HG02759 (cell line): Measurements from ENCODE around the gene TES.

Experiments used
- ATAC-seq: cut with Tn5 transposase; IDR thresholded peaks from one replicate; pipeline ENCODE4 v1.9.1; 2021; ENCODE audit warnings: mild to moderate bottlenecking, moderate library complexity; ENCODE audit not compliant: unreplicated experiment

The TES gene

DNA sequence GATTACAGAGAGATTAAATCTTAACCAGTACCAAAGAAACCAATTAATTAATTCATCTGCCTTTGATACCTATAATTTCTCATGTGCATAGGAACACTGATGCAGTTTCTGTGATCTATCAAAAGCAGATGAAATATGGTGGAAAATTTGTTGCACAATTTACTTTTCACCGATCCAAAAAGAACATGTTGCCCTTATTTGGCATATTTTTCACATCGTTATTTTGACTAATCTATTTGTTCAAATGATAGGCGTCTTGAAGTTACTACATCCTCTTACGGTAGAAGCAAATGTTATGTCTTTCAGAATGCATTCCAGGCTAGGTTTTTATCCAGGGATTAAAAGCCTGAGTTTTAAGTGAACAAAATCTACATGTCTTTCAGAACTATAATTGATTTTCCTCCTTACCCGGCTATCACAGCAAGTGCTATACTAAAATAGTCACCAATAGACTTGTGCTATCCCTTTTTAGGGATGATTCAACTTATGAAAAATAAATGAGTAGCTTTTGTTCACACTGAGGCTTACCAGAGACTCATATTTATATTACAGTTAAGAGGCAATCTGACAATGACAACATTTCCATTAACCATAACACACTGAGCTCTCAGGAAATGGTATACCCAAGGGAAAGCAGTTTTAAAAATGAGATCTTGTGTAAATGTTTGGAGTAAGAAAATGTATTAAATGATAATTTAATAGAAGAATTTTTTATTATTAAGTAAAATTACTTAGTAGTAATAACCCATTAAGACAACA is 16.8 kb upstream of the TES start:
- ATAC-seq: no peak

DNA sequence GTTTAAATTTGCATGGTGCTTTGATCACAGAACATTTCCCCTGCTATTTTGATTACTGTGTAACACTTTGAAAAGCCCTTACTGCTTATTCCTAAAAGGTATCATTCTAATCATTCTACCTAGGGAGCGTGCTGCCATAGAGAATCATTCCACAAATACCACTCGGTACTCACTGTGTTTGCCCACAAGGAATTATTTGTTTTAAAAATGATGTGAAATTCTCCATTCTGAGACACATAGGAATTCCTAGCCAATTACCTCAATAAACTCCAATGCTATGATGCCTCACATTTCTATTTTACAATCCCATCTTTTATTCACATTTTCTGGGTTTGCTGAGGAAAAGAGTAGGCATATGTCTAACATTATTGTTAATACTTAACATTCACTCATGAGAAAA is 16.2 kb upstream of the TES start:
- ATAC-seq: no peak

DNA sequence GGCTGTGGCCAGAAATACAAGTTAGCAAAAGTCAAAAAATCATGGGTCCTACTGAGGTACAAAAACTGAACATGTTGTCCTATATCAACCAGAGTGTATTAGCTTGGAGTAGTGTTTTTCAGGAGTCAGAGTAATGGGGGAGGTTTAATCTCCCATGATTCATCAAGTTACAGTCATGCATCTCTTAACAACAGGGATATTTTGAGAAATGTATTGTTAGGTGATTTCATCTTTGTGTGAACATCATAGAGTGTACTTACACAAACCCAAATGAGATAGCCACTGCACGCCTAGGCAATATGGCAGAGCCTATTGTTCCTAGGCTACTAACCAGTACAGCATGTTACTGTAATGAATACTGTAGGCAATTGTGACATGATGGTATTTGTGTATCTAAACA is 14.9 kb upstream of the TES start:
- no peak for ATAC-seq

DNA sequence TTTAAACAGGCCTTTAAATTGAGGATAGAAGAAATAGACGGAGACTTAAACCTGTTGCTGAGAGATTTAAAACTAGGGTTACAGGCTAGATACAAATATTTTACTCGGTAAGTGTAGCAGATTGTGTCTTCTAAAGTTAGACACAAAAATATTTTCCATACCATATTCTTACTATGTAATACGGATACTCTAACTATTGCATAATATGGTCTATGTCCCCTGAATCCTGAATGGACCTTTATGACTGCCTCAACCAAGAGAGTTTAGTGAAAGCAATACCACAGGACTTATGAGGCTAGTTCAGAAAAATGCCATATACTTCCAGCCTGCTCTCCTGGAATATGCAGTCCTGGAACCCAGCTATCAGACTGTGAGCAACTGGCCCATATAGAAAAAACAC is 13.4 kb upstream of the TES start:
- ATAC-seq: no peak

DNA sequence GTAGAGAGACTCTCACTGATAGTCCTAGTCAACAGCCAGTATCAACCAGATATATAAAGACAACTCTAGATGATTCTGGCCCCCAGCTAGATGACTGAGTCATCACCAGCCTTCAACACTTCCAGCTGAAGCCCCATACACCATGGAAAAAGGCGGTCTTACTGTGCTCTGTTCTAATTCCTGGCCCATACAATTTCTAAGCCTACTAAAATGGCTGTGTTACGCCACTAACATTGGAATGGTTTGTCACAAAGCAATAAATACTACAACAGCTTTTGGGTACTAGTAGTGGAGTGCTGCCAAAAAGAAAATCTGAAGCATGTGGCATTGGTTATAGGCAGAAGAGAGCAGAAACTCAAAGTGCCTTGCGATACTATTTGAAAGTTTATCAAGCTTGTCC is 13.0 kb upstream of the TES start:
- no peak for ATAC-seq

DNA sequence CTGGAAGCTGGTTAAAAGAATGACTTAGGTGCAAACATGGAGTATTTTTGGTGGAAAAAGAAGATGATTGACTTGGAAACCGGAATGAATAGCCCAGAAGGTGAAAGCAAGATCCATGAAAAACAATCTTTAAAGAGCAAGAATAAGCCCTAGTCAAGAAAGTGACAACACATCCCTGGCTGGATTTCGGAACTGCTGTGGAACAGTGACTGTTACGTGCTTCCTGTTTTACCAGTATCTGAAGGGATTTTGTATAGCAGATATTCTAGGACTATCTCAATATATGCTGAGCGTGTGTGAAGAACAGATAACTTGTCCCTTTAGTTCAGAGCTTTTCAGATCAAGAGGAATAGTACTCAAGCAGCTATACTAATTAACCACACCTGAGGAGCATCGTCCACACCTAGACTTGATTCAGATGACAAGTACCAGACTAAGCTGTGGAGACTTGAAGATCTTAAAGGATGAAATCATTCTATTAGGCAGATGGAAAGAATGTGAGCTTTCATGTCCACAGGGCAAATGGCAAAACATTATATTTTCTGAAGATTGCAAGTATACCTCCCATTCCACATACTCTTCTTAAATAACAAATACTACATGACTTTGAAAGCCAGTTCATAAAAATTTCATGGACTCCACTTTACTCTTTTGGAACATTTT is 11.5 kb upstream of the TES start:
- no peak for ATAC-seq

DNA sequence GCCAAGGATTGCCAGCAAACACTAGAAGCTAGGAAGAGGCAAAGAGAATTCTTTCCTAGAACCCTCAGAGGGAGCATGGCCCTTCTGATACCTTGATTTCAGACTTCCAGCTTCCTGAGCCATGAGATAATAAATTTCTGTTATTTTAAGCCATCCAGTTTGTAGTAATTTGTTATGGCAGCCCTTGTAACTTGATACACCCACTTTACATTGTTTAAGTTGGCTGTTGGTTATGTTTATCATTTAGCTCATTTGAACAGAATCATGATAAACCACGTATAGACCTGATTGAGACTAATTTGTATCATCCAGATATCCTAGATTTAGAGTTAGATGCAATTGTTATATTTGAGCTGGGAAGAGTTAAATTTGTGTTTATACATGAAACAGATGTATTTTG is 9.4 kb upstream of the TES start:
- no peak for ATAC-seq

DNA sequence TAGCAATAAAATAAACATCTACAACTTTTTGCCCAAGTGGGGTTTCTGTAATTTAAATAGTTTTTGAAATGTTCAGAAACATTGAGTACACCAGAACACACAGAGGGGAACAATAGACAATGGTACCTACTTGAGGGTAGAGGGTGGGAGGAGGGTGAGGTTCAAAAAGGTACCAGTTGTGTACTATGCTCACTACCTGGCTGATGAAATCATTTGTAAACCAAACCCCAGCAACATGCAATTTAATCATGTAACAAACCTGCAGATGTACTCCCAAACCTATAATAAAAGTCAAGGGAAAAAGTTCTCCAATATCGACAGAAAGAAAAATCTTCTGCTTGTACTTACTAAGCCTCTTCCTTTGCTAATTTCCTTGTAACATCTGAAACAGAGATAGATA is 4.2 kb upstream of the TES start:
- ATAC-seq: no peak

DNA sequence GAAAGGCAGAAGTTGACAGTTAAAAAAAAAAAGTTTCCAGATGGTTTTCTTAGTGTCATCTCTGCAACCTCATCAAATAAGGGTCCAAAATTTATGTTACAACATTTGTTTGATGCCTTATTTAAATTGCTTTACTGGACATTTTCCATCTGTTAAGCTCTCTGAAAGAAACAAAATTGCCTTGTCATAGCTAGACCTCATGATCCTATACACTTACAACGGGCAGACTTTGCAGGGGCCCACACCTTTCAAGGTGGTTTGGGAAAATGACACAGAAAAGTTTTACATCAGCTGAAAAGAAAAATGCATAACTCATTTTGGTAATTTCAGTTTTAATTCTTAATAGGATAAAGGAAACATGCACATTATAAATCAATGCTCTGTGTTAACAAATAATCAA is 1.4 kb upstream of the TES start:
- no peak for ATAC-seq

DNA sequence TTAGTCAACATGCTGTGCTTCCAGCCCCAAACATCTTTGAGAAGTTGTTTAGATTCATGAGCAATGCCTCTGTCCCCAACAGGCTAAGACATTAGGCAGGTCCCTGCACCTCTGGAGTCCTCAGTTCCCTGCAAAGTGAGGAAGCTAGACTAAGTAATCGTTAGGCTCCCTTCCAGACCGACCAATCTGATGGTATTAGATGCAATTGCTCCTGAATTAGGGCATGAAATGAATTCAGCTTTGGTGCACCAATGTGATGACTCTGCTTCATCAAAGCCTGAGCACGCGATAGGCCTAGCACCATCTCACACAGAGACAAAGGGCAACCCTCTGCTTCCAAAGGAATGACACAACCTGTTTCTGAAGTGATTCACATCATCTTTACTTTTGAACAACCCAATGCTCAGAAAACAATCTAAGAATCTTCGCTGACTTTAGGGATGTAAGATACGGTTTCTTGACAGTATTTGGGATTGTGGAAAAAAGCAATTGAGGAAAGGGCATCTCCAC is 723 bp upstream of the TES start:
- ATAC-seq: no peak

DNA sequence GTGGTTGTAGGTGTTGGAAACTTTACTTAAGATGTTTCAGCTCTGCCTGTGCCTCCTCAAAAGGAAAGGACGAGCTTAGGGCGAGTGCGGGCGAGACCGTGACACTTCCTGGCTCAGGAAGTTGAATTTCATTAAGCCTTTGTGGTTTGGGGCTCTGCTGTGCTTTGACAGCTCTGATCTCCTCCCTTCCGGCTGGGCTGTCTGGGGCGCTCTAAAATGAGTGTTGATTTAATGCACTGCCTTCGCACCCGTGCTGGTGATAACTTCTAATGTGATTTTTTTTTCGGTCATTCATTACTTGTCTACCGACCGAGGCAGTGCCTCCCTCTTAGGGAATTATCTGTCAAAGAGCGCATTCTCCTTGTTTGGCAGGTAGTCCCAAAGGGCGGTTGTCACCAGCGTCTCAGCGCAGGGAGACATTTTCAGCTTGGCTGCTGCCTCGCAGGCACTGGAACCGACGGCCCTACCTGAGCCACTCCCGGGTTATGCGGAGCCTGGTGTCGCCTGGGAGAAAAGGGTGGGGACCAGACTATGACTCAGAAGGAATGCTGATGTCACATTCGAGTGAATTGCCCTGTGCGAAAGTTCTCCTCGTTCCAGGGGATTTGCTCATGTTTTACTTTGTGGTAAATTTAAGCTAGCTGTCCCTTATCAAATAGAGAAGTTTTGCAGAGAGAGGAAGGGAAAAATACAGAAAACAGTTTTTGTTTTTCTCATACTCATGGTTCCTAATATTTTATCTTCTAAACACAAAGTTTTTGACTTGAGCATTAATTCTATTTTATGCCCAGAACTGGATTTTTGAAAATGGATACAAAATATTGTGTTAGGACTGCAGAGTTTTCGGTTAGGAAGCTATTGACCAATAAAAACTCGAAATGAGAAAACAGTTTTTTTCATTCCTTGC is 920 bp downstream of the TES start:
- ATAC-seq: peak; percentile 72

DNA sequence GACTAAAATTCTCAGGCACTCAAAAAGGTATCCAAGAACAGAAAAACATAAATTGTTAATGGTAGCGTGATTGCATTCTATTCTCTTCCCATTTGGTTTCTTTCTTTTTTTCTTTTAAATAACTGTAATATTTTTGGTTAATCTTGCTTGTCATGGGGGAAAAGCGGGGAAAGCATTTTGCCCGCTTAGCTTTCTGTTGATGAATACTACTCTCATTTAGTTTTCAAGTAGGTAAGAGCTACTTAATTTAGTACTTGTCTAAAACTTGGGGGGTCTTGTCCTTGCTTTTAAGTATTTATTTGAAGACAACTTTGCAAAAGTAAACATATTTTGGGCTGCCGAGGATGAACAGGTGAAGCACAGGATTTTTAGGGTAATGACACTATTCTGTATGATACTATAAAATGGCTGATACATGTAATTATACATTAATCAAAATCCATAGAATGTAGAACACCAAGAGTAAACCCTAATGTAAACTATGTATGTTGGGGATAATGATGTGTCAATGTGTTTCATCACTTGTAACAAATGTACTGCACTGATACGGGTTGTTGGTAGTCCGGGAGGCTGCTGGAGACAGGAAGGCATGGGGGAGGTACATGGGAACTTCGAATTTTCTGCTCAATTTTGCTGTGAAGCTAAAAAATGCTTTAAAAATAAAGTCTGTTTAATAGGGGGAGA is 1.7 kb downstream of the TES start:
- no peak for ATAC-seq

DNA sequence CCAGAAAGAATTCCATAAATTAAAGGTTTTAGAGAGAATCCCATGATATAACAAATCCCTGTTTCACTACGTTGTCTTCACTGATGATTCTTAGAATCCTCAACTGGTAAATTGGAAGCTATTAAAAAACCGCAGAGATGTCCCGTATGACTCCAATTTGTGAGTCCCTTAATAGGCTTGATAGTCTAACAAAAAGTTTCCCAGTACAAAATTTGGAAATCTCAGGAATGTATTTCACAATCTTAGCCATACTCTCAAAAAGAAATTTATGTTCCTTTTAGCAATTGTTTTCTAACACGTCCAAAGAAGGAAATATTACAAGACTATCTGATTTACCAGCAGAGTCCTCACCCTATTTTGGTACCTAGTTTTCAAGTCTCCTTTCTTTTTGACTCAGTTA is 2.5 kb downstream of the TES start:
- ATAC-seq: no peak

DNA sequence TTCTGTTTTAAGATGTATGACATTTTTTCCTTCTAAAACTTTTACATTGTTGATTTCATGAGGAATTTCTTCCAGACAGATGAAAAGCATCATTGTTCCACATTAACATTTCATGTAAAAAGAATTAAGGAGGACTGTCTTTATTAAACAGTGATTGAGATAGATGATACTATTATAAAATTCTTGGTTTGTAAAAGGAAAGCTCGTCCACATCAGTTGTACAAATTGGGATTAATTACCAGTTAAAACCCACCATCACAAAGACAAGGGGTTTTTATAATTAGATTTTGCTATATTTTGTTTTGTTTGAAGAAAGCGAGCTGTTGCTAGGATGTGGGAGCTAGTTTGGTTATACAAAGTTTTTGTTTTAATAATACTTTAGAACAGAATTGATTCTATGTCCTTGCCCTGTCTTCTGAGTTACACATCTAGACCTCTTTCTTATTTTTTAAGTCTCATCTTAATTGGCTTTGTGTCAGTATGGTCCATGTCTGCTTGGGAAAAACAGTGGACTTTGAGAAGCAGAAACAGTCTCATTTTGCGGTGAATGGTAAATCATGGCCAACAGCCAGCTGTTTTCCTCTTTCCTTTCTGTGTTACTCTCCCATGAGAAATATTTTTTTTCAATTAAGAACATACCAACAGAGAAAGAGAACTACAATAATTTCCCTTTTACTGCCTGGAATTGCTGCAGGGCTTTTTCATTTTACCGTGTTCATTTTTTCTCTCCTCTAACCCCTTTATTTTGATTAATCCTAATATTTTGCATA is 3.2 kb downstream of the TES start:
- ATAC-seq: no peak

DNA sequence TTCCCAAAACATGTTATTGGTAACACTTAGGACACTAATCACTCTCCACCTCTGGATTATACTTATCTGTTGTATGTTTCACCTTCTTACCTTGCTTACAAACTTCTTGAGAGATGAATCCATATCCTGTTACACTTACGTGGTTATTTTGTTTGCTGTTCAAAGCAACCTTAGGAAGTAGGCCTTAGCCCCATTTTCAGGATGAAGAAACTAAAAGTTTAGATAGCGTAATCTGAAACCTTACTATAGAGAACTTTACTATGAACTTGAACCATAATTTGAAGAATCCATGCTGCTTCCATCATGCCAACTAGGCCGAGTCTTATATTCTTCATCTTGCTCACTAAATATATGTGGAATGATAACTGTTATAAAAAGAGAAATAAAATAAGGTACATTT is 4.6 kb downstream of the TES start:
- no peak for ATAC-seq

DNA sequence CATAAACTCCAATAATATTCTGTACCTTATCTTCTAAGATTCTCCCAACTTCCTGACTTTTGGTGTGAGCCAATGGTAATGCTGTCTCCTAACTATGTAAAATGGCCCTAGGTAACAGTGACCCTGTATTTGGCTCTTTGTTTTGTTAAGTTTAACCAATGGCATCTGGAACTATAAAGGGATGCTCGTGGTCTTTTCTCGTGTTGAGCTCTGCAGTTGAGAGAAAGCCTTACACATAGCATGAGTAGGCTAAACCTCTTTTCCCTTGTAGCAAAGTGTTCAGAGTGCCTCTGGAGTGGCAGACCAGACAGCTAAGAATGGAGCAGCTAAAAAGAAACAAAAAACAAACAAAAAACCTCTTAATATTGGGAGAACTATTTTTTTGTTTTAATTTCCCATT is 5.2 kb downstream of the TES start:
- ATAC-seq: no peak

DNA sequence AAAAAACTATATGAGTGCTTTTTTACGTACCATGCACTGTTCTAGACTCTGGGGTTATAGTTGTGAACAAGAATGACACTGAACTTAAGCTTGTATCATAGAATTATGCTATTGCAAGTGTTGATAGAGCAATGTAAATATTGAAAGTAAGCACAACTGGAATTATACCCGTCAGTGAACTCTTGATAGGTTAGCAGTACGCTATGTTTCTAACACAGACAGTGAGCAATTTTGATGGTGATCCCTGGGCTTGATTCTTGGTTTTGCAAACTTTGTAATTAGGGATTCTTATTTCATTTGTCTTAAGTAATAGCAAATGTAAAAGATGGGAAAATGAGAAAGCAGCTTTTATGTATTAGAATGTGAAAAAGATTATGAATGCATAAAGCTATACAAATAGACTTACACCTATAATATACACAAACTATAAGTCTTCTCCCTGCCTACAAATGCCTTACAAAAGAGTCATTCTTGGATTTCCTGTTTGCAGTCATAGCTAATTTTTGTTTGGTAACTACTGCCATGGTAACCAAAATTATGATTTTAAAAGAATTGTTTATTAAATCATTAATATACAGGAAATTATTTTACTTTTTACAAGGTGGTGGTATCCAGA is 6.7 kb downstream of the TES start:
- ATAC-seq: no peak

DNA sequence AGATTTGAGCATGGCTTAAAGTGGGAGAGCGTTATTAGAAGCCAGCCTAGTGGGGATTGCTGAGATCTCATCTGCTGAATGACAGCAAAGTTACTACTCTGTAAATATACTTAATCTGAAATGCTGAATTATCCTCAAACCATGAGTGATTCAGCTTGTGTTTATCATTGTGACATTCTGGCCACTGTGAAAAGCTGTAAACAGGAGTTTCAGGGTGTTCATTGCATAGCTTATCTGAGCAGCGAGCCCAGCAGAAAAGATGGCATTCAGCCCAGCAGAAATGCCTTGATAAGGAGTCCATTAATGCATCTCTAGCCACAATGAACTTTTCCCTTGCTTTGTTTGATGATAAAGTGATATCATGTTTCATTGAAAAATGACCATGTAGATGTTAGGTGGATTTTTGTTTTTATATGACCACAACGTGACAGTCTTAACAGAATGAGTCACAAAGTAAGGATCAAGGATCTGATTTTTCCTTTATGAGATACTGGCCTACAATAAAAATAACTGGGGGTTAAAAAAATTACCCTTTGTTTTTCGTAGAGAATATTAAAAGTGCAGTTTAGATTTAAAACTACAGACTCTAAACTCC is 7.8 kb downstream of the TES start:
- ATAC-seq: no peak

DNA sequence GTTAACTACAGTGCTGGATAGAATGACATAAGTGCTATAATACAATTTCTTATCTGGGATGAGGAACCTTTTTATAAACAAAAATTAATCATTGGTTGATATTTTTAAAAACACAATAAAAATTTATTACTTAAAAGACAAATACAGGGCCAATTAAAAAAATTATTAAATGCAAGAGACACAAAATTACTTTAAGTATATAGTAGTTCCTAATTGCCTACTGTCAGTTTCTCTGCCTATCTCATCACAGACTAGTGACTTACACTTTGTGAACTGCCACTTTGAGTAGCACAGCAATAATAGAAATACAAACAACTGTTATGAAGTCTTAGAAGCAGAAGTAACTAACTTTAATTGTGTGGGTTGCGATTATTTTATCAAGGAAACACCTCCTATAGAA is 8.4 kb downstream of the TES start:
- ATAC-seq: no peak
